ENCODE results near the gene SMYD2. TPM values are rescaled to one million over a fixed set of nuclear protein-coding genes. Genes with fewer than 3 reads are reported as not detected.

The SMYD2 gene
- total RNA-seq, 2 donors from 2014 or later = 18.4 to 18.5 TPM

GRCh38 chr1:214285610-214286440, 4.9 kb downstream of the SMYD2 start:
- intact Hi-C loops (cut with DNase I) = no loop called here

GRCh38 chr1:214287884-214288283, 6.9 kb downstream of the SMYD2 start:
- intact Hi-C loops (cut with DNase I) = no loop called here
- DNase-seq (no peak), ATAC-seq (no peak)
- H3K27ac ChIP-seq = no peak overlapping the region
- H3K36me3 ChIP-seq (replicated peaks in 1 of 2; ENCODE audit: insufficient read depth in 1 of 2, low read depth in 2 of 2) = no peaks in the 10 kb centered on the region
- 85% methylated on average over 6 of the region's 6 CpGs for WGBS, 2 donors
- H3K4me3 ChIP-seq = no peak overlapping the region
- no peaks in the 10 kb centered on the region for H3K27me3 ChIP-seq
- H3K9me3 ChIP-seq = no peaks in the 10 kb centered on the region
- peaks cover 9% of the 10 kb centered on the region for H3K4me1 ChIP-seq
- no peak for TF ChIP-seq POLR2A (IDR thresholded peaks at IDR 0.05)
- no peak for TF ChIP-seq CTCF (IDR thresholded peaks at IDR 0.05)

More at GRCh38 chr1:214285610-214286440, 4.9 kb downstream of the SMYD2 start:
- no peak overlapping the region for H3K4me3 ChIP-seq
- H3K27me3 ChIP-seq = no peaks in the 10 kb centered on the region
- DNase-seq = no peak
- 70 to 83% methylated on average over 7 of the region's 7 CpGs for WGBS, 2 donors
- peaks cover 18% of the 10 kb centered on the region for H3K4me1 ChIP-seq
- H3K27ac ChIP-seq = no peak overlapping the region
- no peaks in the 10 kb centered on the region for H3K36me3 ChIP-seq (replicated peaks in 1 of 2; ENCODE audit: insufficient read depth in 1 of 2, low read depth in 2 of 2)
- TF ChIP-seq CTCF (IDR thresholded peaks at IDR 0.05) (no peak), POLR2A (IDR thresholded peaks at IDR 0.05) (no peak)
- ATAC-seq = no peak
- no peaks in the 10 kb centered on the region for H3K9me3 ChIP-seq

- no peak overlapping the region for H3K27ac ChIP-seq
- no peaks in the 10 kb centered on the region for H3K27me3 ChIP-seq
- DNase-seq (no peak), ATAC-seq (no peak)
- no peaks in the 10 kb centered on the region for H3K9me3 ChIP-seq
- WGBS, 2 donors = 83 to 86% methylated on average over 7 of the region's 7 CpGs
- no peak overlapping the region for H3K4me3 ChIP-seq
- intact Hi-C loops (cut with DNase I) = no loop called here
- TF ChIP-seq CTCF (IDR thresholded peaks at IDR 0.05) (no peak), POLR2A (IDR thresholded peaks at IDR 0.05) (no peak)
- H3K36me3 ChIP-seq (replicated peaks in 1 of 2; ENCODE audit: insufficient read depth in 1 of 2, low read depth in 2 of 2) = no peaks in the 10 kb centered on the region
- H3K4me1 ChIP-seq = peaks cover 5% of the 10 kb centered on the region
Measured at GRCh38 chr1:214289574-214290272, 8.8 kb downstream of the SMYD2 start.

- Histone ChIP-seq H3K27me3 (no peaks in the 10 kb centered on the region), H3K9me3 (no peaks in the 10 kb centered on the region), H3K4me1 (no peaks in the 10 kb centered on the region), H3K36me3 (replicated peaks in 1 of 2; ENCODE audit: insufficient read depth in 1 of 2, low read depth in 2 of 2) (no peaks in the 10 kb centered on the region), H3K27ac (no peak overlapping the region), H3K4me3 (no peak overlapping the region)
- DNase-seq (no peak), ATAC-seq (no peak)
- intact Hi-C loops (cut with DNase I) = no loop called here
- no peak for TF ChIP-seq POLR2A (IDR thresholded peaks at IDR 0.05)
- WGBS, 2 donors = 71 to 75% methylated on average over 5 of the region's 5 CpGs
Measured at GRCh38 chr1:214290424-214291037, 9.6 kb downstream of the SMYD2 start.

GRCh38 chr1:214292322-214292721, 11.4 kb downstream of the SMYD2 start:
- intact Hi-C loops (cut with DNase I) = no loop called here
- 82 to 87% methylated on average over 3 of the region's 3 CpGs for WGBS, 2 donors
- ATAC-seq (no peak), DNase-seq (no peak)
- Histone ChIP-seq H3K4me1 (no peaks in the 10 kb centered on the region), H3K27ac (no peak overlapping the region), H3K27me3 (no peaks in the 10 kb centered on the region), H3K4me3 (no peak overlapping the region), H3K9me3 (no peaks in the 10 kb centered on the region), H3K36me3 (replicated peaks in 1 of 2; ENCODE audit: insufficient read depth in 1 of 2, low read depth in 2 of 2) (no peaks in the 10 kb centered on the region)
- TF ChIP-seq POLR2A (IDR thresholded peaks at IDR 0.05) (no peak), CTCF (IDR thresholded peaks at IDR 0.05) (no peak)

All from body of pancreas (tissue), 4 donors.